C4-2B (cell line): ENCODE data around the gene IL10.

Experiments
- H3K27ac ChIP-seq: fragments of 450-650 bp; 2 replicates; pipeline ENCODE4 v1.5.1; 2017
- CTCF ChIP-seq: fragments of 450-650 bp; conservative IDR thresholded peaks from 2 replicates; pipeline ENCODE4 v1.5.1; 2017; ENCODE audit warnings: mild to moderate bottlenecking
- ZFX ChIP-seq: fragments of 450-650 bp; IDR thresholded peaks from 2 replicates; pipeline ENCODE4 v1.6.1; 2017

IL10 gene

GRCh38 chr1:206732508-206732907, 39.8 kb downstream of the IL10 start:
- no peak overlapping the region for H3K27ac ChIP-seq
- TF ChIP-seq CTCF (no peak), ZFX (no peak)

DNA sequence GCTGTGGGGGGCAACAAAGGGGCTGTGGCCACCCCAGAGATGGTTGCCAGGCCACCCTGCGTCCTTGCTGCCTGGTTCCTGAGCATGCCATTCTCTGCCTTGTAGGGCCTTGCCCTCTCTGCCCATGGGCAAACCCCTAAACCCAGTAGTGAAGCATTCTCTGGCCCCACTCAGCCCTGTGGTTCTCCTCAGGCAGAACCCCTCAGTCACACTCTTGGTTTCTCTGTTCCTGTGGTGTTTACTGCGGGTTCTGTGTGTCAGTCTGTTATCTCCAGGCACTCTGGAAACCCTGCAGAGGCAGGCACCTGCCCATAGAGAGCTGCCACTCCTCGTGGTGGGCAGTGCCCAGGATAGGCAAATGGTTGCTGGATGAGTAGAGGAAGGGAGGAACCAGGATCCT, 42.8 kb downstream of the IL10 start:
- no peak overlapping the region for H3K27ac ChIP-seq
- TF ChIP-seq ZFX, result no peak
- no peak for TF ChIP-seq CTCF

DNA sequence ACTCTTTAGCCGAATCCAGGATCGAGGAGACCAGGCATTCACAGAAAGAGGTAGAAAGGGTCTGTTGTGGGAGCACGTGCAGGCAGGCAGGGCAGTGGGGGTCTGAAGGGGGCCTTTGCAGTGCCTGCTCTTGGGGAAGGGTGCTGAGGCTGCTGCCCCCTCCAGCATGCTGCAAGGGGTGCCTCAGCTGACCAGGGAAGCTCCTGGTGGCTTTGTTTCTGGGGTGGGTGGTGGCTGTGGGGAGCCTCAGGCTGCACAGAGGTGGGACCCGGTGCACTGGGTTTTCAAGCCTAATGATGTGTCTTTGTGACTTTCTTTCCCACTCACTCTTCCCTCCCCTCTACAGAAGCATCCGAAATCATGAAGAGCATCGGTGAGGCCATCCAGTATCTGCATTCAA, 43.2 kb downstream of the IL10 start:
- no peak for TF ChIP-seq ZFX
- TF ChIP-seq CTCF, result no peak
- H3K27ac ChIP-seq, result no peak overlapping the region

DNA sequence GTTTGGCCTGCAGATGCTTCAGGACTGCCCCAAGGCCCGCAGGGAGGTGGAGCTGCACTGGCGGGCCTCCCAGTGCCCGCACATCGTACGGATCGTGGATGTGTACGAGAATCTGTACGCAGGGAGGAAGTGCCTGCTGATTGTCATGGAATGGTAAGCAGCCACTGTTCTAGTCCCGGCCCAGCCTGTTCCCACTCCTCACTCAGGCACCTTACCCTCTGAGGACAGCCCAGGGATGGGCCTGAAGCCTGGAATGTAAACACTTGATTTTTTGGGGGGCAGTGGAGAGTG, 43.7 kb downstream of the IL10 start:
- H3K27ac ChIP-seq, result no peak overlapping the region
- TF ChIP-seq CTCF (no peak), ZFX (no peak)

- no peak for TF ChIP-seq CTCF
Observed at GRCh38 chr1:206727981-206728696, 44.2 kb downstream of the IL10 start.

GRCh38 chr1:206725109-206725963, 47.0 kb downstream of the IL10 start:
- TF ChIP-seq ZFX (no peak), CTCF (peak; percentile 54; the same call in 1 of the 2 replicates)
- H3K27ac ChIP-seq, result no peak overlapping the region

More at GRCh38 chr1:206727981-206728696, 44.2 kb downstream of the IL10 start:
- H3K27ac ChIP-seq, result no peak overlapping the region

- TF ChIP-seq ZFX (no peak), CTCF (no peak)
- H3K27ac ChIP-seq, result no peak overlapping the region
Observed at GRCh38 chr1:206723805-206724472, 48.4 kb downstream of the IL10 start.
